Measurements from ENCODE around the gene RPS27A.
A peak's percentile ranks its signal among the peaks of the same experiment; 100 is the strongest.
"Not testable (repeated sequence)": the region's sequence is repeated elsewhere in the genome, so short reads cannot be mapped to it uniquely, and the experiment has no call there.

The RPS27A gene

GRCh38 chr2:55228226-55228563, 4.3 kb upstream of the RPS27A start:
- peaks cover 26 to 48% of the 10 kb centered on the region in 2 donors for H3K4me1 Mint-ChIP-seq (ENCODE audit: low read depth in 2 of 2)
- ATAC-seq (replicated peaks) (no peak), DNase-seq (no peak)
- H3K36me3 Mint-ChIP-seq (ENCODE audit: insufficient read depth), result peaks cover 29% of the 10 kb centered on the region
- H3K4me3 Mint-ChIP-seq, result peak overlapping the region in 1 of 2 donors; percentile 36
- H3K27me3 Mint-ChIP-seq, result no peaks in the 10 kb centered on the region
- H3K9me3 Mint-ChIP-seq, result no peaks in the 10 kb centered on the region
- peak overlapping the region; percentile 6 to 59 for H3K27ac Mint-ChIP-seq

GRCh38 chr2:55229221-55229620, 3.3 kb upstream of the RPS27A start:
- H3K4me1 Mint-ChIP-seq (ENCODE audit: low read depth in 2 of 2), result peaks cover 35 to 57% of the 10 kb centered on the region in 2 donors

GRCh38 chr2:55230551-55230950, 1.9 kb upstream of the RPS27A start:
- Mint-ChIP-seq H3K4me3 (peak overlapping the region; percentile 92 to 95), H3K27ac (peak overlapping the region; percentile 98 to 99), H3K36me3 (ENCODE audit: insufficient read depth) (peaks cover 40% of the 10 kb centered on the region), H3K9me3 (no peaks in the 10 kb centered on the region), H3K4me1 (ENCODE audit: low read depth in 2 of 2) (peaks cover 40 to 61% of the 10 kb centered on the region in 2 donors), H3K27me3 (no peaks in the 10 kb centered on the region)
- ATAC-seq (replicated peaks), result no peak
- no peak for DNase-seq

More at GRCh38 chr2:55229221-55229620, 3.3 kb upstream of the RPS27A start:
- Mint-ChIP-seq H3K27me3 (no peaks in the 10 kb centered on the region), H3K27ac (peak overlapping the region in 1 of 2 donors; percentile 98), H3K36me3 (ENCODE audit: insufficient read depth) (peaks cover 29% of the 10 kb centered on the region), H3K9me3 (no peaks in the 10 kb centered on the region), H3K4me3 (no peak overlapping the region)
- DNase-seq (no peak), ATAC-seq (replicated peaks) (no peak)

- Mint-ChIP-seq H3K36me3 (ENCODE audit: insufficient read depth) (peaks cover 49% of the 10 kb centered on the region), H3K27me3 (no peaks in the 10 kb centered on the region), H3K27ac (peak overlapping the region; percentile 98 to 99), H3K4me3 (peak overlapping the region; percentile 92 to 95), H3K9me3 (no peaks in the 10 kb centered on the region), H3K4me1 (ENCODE audit: low read depth in 2 of 2) (peaks cover 40 to 59% of the 10 kb centered on the region in 2 donors)
- ATAC-seq (replicated peaks) (no peak), DNase-seq (no peak)
Measured at GRCh38 chr2:55231546-55232083, 873 bp upstream of the RPS27A start.

- ATAC-seq (replicated peaks) (peak; percentile 74), DNase-seq (peak; percentile 71 to 73 (median 72))
- H3K27ac Mint-ChIP-seq, result peak overlapping the region; percentile 98 to 99
- no peaks in the 10 kb centered on the region for H3K27me3 Mint-ChIP-seq
- no peaks in the 10 kb centered on the region for H3K9me3 Mint-ChIP-seq
- H3K36me3 Mint-ChIP-seq (ENCODE audit: insufficient read depth), result peaks cover 63% of the 10 kb centered on the region
- peaks cover 35 to 54% of the 10 kb centered on the region in 2 donors for H3K4me1 Mint-ChIP-seq (ENCODE audit: low read depth in 2 of 2)
- peak overlapping the region; percentile 92 to 95 for H3K4me3 Mint-ChIP-seq
Measured at GRCh38 chr2:55232863-55233657, 572 bp downstream of the RPS27A start.

- H3K36me3 Mint-ChIP-seq (ENCODE audit: insufficient read depth), result peaks cover 68% of the 10 kb centered on the region
- H3K27ac Mint-ChIP-seq, result peak overlapping the region; percentile 98 to 99
- no peak for ATAC-seq (replicated peaks)
- DNase-seq, result no peak
- peak overlapping the region; percentile 92 to 95 for H3K4me3 Mint-ChIP-seq
- peaks cover 31 to 48% of the 10 kb centered on the region in 2 donors for H3K4me1 Mint-ChIP-seq (ENCODE audit: low read depth in 2 of 2)
- H3K9me3 Mint-ChIP-seq, result no peaks in the 10 kb centered on the region
- H3K27me3 Mint-ChIP-seq, result no peaks in the 10 kb centered on the region
Measured at GRCh38 chr2:55233658-55233940, 1.1 kb downstream of the RPS27A start.

- no peaks in the 10 kb centered on the region for H3K9me3 Mint-ChIP-seq
- peaks cover 23 to 38% of the 10 kb centered on the region in 2 donors for H3K4me1 Mint-ChIP-seq (ENCODE audit: low read depth in 2 of 2)
- H3K27me3 Mint-ChIP-seq, result no peaks in the 10 kb centered on the region
- no peak for DNase-seq
- peak overlapping the region in 1 of 2 donors; percentile 23 for H3K27ac Mint-ChIP-seq
- ATAC-seq (replicated peaks), result no peak
- H3K4me3 Mint-ChIP-seq, result no peak overlapping the region
- H3K36me3 Mint-ChIP-seq (ENCODE audit: insufficient read depth), result peaks cover 77% of the 10 kb centered on the region
Measured at GRCh38 chr2:55235724-55236538, 3.4 kb downstream of the RPS27A start.

- no peaks in the 10 kb centered on the region for H3K9me3 Mint-ChIP-seq
- no peak overlapping the region for H3K27ac Mint-ChIP-seq
Measured at GRCh38 chr2:55236992-55237543, 4.6 kb downstream of the RPS27A start.

GRCh38 chr2:55239656-55240222, 7.3 kb downstream of the RPS27A start:
- Mint-ChIP-seq H3K36me3 (ENCODE audit: insufficient read depth) (peaks cover 57% of the 10 kb centered on the region), H3K4me1 (ENCODE audit: low read depth in 2 of 2) (peaks cover 0 to 6% of the 10 kb centered on the region in 2 donors), H3K9me3 (no peaks in the 10 kb centered on the region), H3K27me3 (no peaks in the 10 kb centered on the region), H3K4me3 (no peak overlapping the region), H3K27ac (no peak overlapping the region)
- DNase-seq (no peak), ATAC-seq (replicated peaks) (no peak)

More at GRCh38 chr2:55236992-55237543, 4.6 kb downstream of the RPS27A start:
- Mint-ChIP-seq H3K4me3 (no peak overlapping the region), H3K4me1 (ENCODE audit: low read depth in 2 of 2) (peaks cover 17 to 28% of the 10 kb centered on the region in 2 donors), H3K36me3 (ENCODE audit: insufficient read depth) (peaks cover 79% of the 10 kb centered on the region), H3K27me3 (no peaks in the 10 kb centered on the region)
- ATAC-seq (replicated peaks) (no peak), DNase-seq (no peak)

- peaks cover 44% of the 10 kb centered on the region for H3K36me3 Mint-ChIP-seq (ENCODE audit: insufficient read depth)
- DNase-seq; H3K27me3 Mint-ChIP-seq; ATAC-seq (replicated peaks); H3K4me3 Mint-ChIP-seq; H3K9me3 Mint-ChIP-seq; H3K27ac Mint-ChIP-seq; H3K4me1 Mint-ChIP-seq (ENCODE audit: low read depth in 2 of 2): not testable (repeated sequence)
Measured at GRCh38 chr2:55241582-55241981, 9.1 kb downstream of the RPS27A start.

GRCh38 chr2:55242617-55243016, 10.1 kb downstream of the RPS27A start:
- Mint-ChIP-seq H3K27ac (peak overlapping the region in 1 of 2 donors; percentile 15), H3K4me3 (no peak overlapping the region), H3K27me3 (no peaks in the 10 kb centered on the region), H3K4me1 (ENCODE audit: low read depth in 2 of 2) (peaks cover 0 to 6% of the 10 kb centered on the region in 2 donors), H3K36me3 (ENCODE audit: insufficient read depth) (peaks cover 36% of the 10 kb centered on the region), H3K9me3 (no peaks in the 10 kb centered on the region)
- DNase-seq, result no peak
- ATAC-seq (replicated peaks), result no peak

GRCh38 chr2:55245411-55245810, 12.9 kb downstream of the RPS27A start:
- H3K27me3 Mint-ChIP-seq, result no peaks in the 10 kb centered on the region
- H3K27ac Mint-ChIP-seq, result no peak overlapping the region
- ATAC-seq (replicated peaks), result no peak
- no peak overlapping the region for H3K4me3 Mint-ChIP-seq
- no peak for DNase-seq
- H3K4me1 Mint-ChIP-seq (ENCODE audit: low read depth in 2 of 2), result no peaks in the 10 kb centered on the region
- peaks cover 22% of the 10 kb centered on the region for H3K36me3 Mint-ChIP-seq (ENCODE audit: insufficient read depth)
- H3K9me3 Mint-ChIP-seq, result no peaks in the 10 kb centered on the region

GRCh38 chr2:55247025-55247424, 14.5 kb downstream of the RPS27A start:
- H3K36me3 Mint-ChIP-seq (ENCODE audit: insufficient read depth), result peaks cover 19% of the 10 kb centered on the region
- H3K4me1 Mint-ChIP-seq (ENCODE audit: low read depth in 2 of 2), result no peaks in the 10 kb centered on the region
- DNase-seq, result no peak
- no peak for ATAC-seq (replicated peaks)
- H3K27me3 Mint-ChIP-seq, result no peaks in the 10 kb centered on the region
- no peaks in the 10 kb centered on the region for H3K9me3 Mint-ChIP-seq
- H3K4me3 Mint-ChIP-seq, result no peak overlapping the region
- H3K27ac Mint-ChIP-seq, result no peak overlapping the region
